GM19239 (cell line): ENCODE results near the gene ZNF345.

Experiments
- DNase-seq: peaks from one replicate; pipeline ENCODE4 v3.0.0; 2011; ENCODE audit warnings: low spot score; ENCODE audit not compliant: insufficient read length
- FAIRE-seq: peaks from 2 replicates; lab custom pipeline; 2011; peaks lifted over from hg19 to GRCh38; lab: Jason Lieb, UNC

Gene ZNF345

DNA sequence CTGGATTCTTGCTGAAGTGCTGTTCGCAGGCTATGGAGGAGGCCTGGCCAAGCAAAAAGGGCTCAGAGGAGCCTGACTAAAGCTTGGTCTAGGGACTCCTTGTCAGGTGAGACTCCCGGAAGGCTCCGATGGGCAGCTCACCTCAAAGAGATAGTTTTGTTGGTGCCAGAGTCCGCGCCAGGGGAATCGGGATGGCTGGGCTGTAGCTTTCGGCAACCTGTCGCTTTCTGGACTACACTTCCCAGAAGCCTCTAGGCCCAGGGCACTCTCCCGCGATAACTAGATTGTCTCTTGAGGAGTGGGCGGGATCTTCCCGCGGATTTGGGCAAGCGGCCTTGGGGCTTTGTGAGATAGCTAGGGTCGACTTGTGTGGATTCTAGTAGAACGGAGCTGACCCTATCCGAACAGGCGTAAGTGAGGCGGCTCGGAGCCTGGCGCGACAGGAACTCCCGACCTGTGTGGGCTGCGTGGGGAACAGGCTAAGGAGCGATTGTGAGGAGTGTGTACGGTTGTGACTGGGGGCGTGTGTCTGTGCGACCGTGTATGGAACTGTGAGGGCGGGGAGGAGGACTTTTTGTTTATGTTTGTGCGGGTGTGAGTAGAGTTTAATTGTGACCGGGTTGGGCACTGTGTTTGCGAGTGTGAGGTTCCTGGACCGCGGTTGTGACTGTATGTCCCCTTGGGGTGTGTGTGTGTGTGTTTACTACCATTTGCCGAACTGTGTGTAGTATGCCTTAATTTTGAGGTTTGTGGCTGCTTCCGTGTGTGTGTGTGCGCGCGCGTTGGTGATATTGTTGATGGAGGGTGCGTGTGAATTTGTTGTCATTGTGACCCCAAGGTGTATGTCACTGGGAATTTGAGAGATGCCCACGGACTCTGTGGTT, at the start of gene ZNF345:
ZNF345 (plus strand) TSS at position 318 of the 884 bp plus-strand sequence. CDS start 25,955 bp downstream, outside the sequence.
- FAIRE-seq = peak; percentile 90
- DNase-seq = peak; percentile 51

DNA sequence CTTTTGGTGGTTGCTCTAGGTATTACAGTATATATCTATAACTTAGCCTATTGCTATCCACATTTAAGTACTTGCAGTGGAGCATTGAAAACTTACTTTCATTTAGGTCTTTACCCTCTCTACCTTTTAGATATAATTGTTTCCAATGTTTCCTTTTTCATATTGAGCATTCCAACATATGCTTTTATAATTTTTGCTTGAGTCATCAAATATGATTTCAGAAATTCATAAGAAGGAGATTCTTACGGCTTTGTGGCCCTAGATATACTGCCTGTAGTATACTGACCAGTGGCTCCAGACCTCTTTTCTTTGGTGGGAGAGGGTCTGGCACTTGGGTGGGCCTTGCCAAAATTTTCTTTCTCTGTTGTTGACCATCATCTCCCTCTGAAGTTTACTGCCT, 45.3 kb upstream of the ZNF345 start:
- FAIRE-seq = no peak
- DNase-seq = no peak

DNA sequence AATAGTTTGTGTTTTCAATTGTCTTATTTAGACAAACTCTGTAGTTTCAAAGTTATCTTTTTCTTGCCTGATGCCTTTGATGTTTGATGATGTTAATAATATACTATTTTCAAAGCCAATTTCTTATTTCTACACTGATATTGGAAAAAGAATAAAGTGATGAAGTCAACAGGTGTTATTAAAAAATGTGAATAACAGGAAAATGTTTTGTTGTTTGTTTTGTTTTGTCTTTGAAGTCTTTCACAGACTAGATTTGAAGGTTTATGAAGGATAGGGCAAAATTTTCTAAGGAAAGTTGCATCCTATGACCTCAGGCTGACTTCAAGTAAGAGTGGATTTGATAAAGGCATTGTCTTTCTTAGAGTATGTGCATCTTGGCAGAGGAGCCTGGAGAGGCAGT, 43.6 kb upstream of the ZNF345 start:
- DNase-seq (no peak), FAIRE-seq (no peak)

DNA sequence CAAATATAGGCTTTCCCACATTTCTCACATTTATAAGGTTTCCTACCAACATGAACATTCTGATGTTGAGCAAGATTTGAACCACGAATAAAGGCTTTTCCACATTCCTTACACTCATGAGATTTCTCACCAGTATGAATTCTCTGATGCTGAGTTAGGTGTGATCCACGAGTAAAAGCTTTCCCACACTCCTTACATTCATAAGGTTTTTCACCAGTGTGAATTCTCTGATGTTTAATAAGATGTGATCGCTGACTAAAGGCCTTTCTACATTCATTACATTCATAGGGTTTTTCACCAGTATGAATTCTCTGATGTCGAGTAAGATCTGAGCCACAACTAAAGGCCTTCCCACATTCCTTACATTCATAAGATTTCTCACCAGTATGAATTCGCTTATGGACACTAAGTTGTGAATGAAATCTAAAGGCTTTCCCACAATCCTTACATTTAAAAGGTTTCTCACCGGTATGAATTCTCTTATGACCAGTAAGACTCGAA, 31.5 kb upstream of the ZNF345 start:
- FAIRE-seq = no peak
- DNase-seq = no peak

DNA sequence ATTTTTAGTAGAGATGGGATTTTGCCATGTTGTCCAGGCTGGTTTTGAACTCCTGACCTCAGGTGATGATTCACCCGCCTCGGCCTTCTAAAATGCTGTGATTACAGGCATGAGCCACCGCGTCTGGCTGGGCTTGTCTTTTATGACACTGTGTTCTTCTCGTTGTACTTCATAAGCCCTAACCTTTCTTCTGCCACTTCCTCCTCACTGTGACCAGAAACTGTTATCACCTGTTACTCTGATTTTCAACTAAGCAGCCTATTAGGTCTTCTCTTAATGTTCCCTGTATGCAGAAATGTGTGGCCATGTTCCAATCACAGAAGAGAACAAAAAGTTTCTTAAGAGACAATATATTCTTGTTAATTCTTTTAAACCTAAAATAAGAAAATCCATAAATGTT, 28.9 kb upstream of the ZNF345 start:
- FAIRE-seq = no peak

DNA sequence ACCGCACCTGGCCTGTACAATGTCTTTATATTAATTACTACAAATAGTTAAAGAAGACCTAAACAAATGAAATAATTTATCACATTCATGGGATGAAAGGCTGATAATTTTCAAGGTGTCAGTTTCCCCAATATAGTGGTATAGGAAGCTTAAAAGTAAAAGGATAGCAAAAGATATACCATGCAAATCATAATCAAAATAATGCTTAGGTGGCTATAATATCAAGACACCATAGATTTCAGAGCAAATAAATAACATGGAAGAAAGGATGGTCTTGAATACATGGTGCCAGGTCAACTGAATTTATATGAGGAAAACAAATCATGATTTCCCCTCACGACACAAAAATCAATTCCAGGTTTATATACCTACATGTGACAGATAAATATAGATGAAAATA, 17.2 kb upstream of the ZNF345 start:
- FAIRE-seq (no peak), DNase-seq (no peak)

More for the DNA sequence above, 28.9 kb upstream of the ZNF345 start:
- no peak for DNase-seq

DNA sequence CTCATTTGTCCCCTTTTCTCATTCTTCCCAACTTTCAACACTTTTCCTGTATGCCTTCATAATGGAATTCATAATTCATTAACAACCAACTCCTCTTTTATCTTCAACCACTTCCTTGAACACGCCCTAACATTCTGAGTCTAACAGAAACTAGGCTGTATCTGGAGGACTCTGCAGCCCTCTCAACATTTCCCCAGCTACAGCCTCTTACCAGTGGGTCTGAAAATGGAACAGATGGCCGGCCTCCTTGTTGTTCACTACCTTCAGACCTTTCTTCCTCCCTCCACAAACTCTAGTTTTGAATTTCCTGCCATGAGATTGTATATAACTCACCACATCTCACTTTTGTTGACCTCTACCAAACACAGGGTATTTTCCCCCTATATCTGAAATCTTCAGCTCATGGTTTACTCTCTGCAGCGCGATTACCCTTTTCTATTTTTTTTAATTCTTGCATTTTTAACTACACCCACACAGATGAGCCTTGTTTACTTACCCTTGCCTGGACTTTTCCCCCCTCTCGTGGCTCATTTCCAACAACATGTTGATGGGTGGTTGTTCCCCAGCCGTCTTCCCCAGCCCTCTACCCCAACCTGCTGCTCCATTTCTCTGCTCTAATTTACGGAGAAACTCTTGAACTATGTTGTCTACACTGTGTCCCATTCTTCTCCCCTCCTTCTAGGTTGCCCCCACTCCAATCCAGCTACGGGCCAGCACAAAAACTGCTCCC, 13.3 kb upstream of the ZNF345 start:
- DNase-seq = no peak
- FAIRE-seq = no peak

DNA sequence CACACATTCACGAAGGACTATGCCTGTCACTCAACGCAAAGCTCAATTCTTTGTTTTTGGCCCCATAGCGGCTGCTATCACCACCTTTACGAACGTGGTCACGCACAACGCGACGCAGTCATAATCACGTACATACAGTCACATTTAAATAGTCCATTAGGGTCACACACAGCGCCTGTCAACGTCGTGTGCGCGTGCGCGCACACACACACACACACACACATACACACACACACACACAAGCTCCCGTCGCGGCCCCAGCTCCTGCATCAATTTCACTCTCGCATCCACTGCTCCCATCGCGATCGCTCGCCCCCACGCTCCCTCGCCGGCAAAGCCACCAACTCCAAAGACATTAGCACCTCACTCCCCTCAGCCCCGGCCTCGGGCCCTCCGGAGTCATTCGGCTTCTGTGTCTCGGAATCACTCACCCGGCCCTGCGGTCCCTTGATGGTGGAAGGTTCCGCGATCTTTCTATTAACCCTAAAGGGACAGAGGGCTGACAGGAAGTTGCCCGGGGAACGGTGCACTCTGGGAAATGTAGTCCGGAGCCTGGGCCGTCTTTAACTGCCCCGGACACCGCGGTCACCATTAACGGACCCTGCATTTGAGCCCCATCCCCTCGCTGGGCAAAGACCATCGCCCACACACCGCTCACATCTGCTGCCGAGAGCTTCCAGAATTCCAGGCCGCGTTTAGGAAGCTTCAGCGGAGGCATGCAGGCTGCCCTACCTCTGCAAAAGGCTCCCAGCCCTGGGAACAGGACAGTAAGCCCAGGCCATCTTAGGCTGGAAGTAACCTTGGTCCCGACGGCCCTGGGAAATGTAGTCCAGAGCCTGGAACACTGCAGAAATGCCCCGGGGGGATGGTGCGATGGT, 12.5 kb upstream of the ZNF345 start, which contains the start of gene ZNF790:
ZNF790 (minus strand) TSS at position 482 of the 878 bp plus-strand sequence. CDS start 12,768 bp downstream, outside the sequence.
- DNase-seq (peak; percentile 67), FAIRE-seq (peak; percentile 96)

DNA sequence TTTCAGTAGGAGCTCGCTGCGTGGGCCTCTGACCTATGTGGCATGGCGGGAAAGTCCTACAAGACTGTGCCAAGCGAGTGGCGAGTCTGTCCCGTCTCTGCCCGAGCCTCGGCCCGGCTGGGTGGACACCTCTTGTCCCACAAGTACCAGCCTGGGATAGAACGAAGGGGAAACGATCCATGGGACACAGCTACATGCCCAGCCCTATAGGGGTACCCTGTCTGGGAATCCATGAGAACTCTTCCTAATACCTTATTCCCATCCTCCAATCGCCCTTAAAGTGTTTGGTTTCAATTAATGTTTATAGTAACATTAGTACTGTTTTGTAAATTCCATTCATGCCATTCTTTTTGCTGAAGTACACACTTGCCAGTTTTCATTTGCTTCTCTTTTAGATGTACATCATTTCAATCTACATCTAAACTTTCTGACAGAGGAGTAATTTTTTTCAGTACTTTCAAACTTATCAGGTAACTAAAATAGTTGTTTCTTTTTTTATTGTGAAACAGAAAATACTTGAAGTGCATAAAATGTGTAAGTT, 11.8 kb upstream of the ZNF345 start:
- FAIRE-seq = no peak

DNA sequence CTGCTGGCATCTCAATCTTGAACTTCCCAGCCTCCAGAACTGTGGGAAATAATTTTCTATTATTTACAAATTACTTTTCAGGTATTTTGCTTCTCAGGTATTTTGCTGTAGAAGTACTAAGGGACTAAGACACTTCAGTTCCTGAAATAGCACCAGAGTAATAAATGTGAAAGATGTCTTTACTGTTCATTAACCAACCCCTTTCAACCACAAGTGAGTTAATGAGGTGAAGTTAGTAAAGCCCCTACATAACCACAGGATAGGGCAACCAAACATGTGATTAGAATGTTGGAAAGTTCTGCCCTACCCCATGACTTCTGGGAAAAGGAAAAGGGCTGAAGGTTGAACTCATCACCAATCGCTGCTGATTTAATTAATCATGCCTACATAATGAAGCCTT, 2.7 kb upstream of the ZNF345 start:
- FAIRE-seq (no peak), DNase-seq (no peak)

More for the DNA sequence above, 11.8 kb upstream of the ZNF345 start:
- no peak for DNase-seq

DNA sequence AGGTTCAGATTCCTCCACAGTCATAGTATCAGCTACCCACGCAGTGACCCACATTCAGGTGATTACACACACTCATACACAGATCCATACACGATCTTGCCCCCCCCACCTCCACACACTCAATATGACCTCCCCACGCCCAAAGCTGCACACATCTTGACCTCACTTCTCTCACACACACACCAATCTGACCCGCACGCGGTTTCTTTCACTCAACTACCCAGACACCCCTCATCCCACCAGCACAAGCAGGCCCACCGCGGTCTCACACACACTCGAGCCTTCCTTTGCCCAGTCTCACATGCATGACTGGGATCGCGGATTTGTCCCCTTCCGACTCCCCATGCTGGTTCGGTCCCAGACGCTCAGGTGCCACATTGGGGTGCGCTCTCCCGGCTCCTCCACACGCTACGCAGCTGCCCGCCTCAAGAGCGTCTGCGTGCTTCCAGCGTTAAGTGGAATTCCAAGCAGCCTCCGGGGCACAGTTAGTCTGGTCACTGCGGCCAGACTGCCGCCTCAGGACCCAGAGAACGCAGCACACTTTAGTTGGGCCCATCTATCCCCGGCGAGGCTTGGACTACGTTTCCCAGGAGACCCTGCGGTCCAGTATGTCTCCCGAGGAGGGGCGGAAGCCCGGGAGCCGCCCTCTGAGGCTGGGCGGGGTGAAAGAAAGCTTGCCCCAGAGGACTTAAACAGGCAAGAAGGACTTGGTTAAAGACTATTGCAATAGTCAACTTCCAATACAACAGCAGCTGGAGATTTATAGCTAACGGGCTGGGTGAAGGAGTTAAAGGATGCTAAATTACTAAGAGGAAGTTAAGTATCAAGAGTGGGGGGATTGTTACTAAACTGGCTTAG, 746 bp upstream of the ZNF345 start:
- DNase-seq (peak; percentile 64), FAIRE-seq (no peak)

DNA sequence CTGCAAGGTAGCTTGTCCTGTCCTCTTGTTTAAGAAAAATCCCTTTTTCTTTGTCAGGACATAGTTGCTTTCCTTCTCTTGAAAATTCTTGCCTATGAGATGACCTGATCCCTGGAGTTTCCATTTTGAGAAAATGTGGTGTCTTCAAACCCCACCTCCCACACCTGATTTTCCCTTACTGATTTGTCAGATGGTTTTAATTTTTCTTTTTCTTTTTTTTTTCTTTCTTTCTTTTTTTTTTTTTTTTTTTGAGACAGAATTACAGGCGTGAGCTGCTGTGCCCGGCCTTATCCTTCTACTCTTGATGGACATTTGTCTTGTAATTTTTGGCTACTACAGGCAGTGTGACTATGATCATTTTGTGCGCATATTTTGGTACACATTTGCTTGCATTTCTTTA, 1.2 kb downstream of the ZNF345 start:
- no peak for DNase-seq
- FAIRE-seq = no peak

DNA sequence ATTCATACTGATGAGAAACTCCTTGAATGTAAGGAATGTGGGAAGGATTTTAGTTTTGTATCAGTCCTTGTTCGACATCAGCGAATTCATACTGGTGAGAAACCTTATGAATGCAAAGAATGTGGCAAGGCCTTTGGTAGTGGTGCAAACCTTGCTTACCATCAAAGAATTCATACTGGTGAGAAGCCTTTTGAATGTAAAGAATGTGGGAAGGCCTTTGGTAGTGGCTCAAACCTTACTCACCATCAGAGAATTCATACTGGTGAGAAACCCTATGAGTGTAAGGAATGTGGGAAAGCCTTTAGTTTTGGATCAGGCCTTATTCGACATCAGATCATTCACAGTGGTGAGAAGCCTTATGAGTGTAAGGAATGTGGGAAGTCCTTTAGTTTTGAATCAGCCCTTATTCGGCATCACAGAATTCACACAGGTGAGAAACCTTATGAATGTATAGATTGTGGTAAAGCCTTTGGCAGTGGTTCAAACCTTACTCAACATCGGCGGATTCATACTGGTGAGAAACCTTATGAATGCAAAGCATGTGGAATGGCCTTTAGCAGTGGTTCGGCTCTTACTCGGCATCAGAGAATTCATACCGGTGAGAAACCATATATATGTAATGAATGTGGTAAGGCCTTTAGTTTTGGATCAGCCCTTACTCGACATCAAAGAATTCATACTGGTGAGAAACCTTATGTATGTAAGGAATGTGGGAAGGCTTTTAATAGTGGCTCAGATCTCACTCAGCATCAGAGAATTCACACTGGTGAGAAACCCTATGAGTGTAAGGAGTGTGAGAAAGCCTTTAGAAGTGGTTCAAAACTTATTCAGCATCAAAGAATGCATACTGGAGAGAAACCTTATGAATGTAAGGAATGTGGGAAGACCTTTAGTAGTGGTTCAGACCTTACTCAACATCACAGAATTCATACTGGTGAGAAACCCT, 26.6 kb downstream of the ZNF345 start:
- FAIRE-seq (no peak), DNase-seq (no peak)

DNA sequence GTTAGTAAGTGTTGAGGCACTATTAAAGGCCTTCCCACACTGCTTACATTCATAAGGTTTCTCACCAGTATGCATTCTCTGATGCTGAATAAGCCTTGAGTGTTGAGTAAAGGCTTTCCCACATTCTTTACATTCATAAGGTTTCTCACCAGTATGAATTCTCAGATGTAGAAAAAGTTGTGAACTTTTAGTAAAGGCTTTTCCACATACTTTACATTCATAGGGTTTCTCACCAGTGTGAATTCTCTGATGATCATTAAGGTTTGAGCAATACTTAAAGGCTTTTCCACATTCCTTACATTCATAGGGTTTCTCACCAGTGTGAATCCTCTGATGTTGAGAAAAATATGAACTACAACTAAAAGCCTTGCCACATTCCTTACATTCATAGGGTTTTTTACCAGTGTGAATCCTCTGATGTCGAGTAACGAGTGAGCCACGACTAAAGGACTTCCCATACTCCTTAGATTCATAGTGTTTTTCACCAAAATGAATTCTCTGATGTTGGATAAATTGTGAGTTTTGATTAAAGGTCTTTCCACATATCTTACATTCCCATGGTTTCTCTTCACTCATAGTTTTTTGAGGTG, 41.2 kb downstream of the ZNF345 start:
- no peak for DNase-seq
- no peak for FAIRE-seq

DNA sequence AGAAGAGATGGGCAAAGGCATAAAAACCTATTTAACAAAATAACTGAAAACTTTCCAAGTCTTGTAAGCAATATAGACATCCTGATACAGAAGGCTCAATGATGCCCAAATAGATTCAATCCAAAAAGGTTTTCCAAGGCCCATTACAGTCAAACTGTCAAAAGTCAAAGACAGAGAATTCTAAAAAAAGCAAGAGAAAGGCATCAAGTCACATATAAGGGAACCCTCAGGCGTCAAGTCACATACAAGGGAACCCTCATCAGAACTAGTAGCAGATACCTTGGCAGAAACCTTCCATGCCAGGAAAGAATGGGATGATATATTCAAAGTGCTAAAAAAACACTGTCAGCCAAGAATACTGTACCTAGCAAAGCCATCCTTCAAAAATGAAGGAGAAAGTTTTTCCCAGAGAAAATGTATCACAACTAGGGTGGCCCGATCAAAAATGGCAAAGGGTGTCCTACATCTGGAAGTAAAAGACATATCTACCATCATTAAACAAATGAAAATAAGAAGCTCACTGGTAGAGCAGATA, 44.2 kb downstream of the ZNF345 start:
- FAIRE-seq (no peak), DNase-seq (no peak)

DNA sequence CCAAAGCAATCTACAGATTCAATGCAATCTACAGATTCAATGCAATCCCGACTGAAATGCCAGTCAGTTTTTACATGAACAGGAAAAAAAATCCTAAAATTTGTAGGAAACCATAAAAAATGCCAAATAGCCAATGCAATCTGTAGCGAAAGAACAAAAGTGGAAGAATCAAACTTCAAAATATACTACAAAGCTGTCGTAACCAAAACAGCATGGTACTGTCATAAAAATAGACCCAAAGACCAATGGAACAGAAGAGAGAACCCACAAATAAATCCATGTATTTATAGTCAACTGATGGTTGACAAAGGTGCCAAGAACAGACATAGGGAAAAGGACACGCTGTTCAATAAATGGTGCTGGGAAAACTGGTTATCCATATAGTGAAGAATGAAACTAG, 47.7 kb downstream of the ZNF345 start:
- DNase-seq (no peak), FAIRE-seq (no peak)
